GOT3 (cell line): Measurements from ENCODE around the gene A2M.

Experiments used
- DNase-seq: peaks from one replicate; lab custom pipeline; 2025; ENCODE audit warnings: mixed read lengths; lab: John Stamatoyannopoulos, UW

A2M gene

GRCh38 chr12:9072481-9073038 lies 43.2 kb downstream of the A2M start:
- DNase-seq: no peak

GRCh38 chr12:9071969-9072368 lies 43.8 kb downstream of the A2M start:
- DNase-seq: no peak

DNA sequence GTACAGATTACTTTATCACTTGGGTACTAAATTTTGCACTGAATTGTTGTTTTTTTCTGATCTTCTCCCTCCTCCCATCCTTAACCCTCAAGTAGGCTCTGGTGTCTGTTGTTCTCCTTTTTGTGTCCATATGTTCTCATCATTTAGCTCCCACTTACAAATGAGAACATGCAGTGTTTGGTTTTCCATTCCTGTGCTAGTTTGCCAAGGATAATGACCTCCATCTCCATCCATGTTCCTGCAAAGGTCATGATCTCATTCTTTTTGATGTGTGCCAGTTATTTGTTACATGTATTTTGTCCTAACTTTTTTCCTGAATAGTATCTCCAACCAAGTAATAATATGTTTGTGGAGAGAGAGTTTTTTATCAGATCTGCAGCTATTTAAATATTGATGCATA lies 44.2 kb downstream of the A2M start:
- DNase-seq: no peak

GRCh38 chr12:9070351-9070750 lies 45.4 kb downstream of the A2M start:
- DNase-seq: no peak

GRCh38 chr12:9068600-9068999 lies 47.1 kb downstream of the A2M start:
- DNase-seq: no peak

DNA sequence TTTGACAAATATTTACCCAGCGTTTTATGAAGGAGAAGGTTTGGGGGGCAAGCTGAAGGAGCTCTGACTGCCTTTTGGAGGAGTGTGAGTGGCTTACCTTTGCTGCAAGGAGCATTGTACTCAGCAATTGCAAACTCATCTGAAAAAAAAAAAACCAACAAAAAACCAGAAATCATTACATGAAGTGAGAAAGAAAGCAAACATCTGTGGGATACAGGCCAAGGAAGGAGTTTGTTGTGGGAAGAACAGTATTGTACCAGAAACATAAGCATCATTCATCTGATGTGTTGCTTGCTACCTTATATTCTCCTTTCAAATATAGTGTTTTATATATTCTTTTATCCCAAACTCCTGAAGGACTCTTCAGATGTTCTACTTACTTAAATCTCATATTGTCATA lies 47.6 kb downstream of the A2M start:
- no peak for DNase-seq

DNA sequence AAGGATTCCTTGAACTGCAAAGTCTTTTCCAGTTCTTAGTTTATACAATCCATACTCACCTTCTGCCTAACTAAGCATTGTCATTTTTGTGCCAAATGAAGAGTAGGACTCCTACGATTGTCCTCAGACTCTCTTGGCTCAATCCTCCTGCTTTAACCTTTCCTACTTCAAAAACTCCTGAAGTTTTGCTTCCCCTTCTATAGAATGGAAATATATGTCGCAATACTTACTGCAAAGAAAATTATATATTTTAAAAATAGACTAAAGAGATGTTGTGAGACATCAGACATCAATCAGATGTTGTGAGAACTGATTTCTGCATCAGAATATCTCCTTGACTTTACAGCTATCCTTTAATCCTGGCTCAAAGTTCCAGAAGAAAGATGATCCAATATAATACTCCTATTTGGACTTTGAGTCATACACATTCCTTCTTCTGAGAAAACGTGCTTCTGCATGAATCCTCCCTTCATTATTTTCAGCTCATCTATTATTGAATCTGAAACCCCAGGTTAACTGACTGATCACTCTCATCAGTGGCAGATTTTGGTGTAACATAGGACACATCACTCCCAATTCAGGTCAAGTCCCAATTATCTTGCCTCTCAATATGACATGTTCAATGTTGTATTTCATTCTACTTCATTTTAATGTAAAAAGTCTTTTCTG lies 48.8 kb downstream of the A2M start:
- no peak for DNase-seq

DNA sequence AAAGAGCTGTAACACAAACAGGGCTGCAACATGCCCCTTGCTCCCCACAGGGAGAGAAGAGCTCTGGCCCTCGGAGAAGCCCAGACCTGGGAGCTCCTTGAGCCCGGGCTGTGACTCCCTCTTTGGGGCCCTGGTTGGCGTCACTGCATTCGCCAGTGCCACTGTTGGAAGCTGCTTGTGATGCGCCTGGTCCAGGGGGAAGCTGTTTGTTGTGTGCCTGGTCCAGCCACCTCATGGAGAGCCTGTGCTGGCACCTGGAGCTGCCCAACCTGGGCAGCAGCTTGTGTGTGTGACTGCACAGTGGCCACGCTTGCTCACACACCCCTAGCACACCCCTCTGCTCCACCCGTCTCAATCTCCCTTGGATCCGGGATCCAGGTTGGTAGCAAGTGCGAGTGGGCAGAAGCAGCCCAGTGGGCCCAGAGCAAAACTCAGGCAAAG lies 49.5 kb downstream of the A2M start:
- DNase-seq: no peak

GRCh38 chr12:9065607-9065856 lies 50.2 kb downstream of the A2M start:
- no peak for DNase-seq

- no peak for DNase-seq
Observed at GRCh38 chr12:9064815-9065606, 50.7 kb downstream of the A2M start.

DNA sequence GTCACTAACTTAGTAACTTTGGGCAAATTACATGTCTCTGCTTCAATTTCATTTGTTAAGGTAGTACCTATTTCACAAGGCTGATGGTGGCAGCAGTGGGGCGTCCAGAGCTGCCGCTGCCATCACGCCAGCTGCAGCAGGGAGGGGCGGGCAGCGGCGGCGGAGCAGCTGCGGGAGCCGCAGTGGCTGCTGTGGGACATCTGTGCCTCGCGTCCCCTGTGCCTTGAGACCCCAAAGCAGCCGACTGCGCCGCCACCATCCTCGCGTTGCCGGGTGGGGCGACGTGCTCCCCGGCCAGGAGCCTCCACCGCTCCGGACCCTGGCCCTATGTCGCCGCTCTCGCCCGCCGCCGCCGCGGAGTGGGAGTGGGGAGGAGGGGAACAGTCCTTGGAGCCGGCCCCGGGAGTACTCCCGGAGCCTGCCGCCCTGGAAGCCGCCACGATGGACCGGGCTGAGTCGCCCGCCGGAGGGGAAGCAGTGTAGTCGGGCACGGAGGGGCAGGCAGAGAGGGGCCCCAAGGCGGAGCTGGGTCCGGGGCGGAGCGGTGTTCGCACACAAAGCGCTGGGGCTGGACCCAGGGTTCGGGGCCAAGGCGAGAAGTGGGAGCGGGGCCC lies 51.4 kb downstream of the A2M start:
- DNase-seq: no peak

GRCh38 chr12:9052610-9053009 lies 63.1 kb downstream of the A2M start:
- no peak for DNase-seq

DNA sequence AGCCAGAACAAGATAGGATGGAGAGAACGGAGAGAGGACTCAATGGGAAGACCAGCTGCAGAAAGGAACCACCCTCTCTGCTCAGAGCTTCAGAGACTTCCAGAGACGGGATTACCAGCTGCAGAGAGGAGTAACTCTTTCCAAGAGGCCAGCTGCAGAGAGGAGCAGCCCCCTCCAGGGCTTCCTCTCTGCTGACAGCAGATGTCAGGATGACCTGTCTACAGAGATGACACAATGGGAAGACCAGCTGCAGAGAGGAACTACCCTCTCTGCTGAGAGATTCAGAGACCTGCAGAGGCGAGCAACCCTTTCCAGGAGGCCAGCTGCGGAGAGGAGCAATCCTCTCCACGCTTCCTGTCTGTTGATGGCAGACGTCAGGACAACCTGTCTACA lies 64.6 kb downstream of the A2M start:
- no peak for DNase-seq

DNA sequence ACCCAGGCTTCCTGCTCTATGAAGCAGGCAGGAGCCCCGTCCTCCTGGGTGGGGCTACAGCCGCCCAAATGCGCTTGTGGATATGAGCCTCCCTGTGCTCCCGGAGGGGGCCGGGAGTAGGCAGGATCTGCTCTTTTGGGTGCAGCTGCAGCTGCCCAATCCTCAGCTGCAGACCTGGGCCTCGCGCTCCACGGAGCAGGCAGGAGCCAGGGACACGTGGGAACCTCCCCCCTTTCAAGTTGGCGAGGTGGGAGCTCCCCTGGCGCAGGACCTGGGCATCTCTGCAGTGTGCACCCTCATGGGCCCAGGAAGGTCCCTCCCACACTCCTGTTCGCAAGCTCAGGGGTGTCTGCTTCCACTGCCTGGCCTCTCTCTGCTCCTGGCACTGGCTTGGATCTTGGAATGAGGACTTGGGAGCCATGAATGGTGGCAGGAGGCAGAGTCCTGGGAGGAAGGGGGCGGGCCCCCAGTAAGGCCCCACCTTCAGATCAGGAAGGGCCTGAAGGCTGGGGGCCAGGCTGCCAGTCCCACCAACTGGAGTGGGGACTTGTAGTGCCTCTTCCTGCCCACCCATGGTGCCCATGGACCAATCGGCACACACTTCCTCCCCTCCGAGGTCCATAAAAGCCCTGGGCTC lies 65.1 kb downstream of the A2M start:
- no peak for DNase-seq

DNA sequence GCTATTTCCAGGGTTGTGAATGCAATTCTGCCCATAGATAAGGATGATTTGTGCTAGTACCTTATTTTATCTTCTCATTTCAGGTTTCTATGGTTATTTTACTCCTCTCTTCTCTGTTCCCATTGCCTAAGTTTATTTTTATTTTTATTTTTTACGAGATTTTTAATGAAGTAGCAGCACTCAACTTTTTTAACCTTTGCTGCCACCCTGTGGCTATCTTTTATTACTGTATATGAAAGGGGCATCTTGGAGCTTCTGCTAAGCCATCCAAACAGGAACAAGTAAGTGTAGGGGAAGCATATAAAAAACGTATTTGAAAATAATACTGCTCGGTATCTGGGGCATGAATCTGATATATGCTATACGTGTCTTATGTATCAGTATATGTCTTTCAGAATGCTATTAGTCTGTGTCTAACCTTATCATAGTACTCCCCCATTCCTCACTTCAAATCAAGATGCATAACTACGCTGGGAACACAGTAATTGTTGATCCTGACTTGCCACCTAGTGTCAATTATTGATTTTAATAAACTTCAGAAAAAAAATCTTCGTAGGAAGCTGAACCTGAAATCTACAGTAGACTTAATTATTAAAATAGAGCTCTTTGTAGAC lies 66.1 kb downstream of the A2M start:
- no peak for DNase-seq

- DNase-seq: no peak
Observed at GRCh38 chr12:9048930-9049329, 66.8 kb downstream of the A2M start.

DNA sequence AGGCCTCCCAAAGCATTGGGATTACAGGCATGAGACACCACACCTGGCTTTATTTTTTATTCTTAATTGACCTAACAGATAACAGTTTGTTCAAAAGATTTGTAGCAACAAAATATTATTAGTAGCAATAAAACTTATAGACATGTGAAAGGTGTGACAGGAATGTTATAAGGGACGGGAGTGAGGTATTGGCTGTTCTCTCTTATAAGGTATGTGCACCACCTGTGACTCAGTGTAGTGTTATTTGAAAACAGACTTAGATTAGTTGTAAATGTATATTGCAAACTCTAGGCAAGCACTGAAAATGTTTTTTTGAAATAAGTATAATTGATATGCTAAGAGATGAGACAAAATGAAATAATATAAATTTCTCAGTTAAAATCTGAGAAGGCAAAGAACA lies 68.6 kb downstream of the A2M start:
- no peak for DNase-seq

- DNase-seq: no peak
Observed at GRCh38 chr12:9043766-9044165, 72.0 kb downstream of the A2M start.

GRCh38 chr12:9041321-9041720 lies 74.4 kb downstream of the A2M start:
- no peak for DNase-seq

DNA sequence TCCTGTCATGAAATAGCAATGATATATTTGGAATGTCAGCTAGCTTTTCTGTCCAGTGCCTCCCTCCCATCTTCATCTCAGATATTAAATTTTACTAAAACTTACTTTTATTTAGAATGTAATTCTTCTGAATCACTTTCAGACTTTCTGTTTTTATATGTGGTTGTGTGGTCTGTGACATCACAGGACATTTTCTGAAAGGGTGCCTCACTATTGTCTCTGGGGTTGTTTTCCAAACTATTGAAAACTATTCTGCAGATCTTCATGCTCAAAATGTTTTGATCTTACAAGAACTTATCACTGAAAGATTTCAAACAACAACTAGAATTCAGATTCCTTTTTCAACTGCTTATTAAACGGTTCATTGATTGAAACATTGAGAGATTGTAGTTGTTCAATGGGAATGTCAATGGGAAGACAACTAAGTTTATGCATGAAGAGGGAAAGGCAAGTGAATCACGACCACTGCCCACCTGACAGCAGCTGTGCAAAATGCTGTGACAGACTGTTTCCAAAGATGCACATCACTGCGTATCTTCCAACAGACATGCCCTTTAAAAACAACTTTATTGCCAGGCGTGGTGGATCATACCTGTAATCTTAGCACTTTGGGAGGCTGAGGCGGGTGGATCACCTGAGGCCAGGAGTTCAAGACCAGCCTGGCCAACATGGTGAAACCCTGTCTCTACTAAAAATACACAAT lies 75.1 kb downstream of the A2M start:
- DNase-seq: no peak

DNA sequence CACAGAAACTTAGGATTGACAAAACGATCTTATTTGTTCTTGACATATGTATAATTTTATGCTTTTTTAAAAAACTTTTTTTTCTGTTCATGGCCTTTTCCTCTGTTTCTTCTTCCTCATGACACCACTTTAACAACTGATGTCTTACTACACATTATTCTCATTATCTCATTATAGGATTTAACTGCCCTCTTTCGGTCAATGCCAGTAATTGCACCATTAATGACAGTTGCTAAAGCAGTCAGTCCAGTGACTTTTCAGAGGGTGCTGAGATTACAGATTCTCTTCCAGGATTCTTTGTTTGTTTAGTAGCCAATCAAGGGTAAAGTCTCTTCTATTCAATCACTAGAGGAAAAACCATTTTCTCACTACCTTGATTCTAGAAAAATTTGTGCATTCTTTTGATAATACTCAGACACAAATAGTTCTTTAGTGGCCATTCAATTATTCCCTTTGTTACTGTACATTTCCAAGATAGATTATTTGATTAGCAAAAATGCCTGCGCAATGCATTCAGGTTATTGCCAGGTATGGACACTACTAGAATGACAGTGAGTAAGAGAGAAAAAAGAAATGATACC lies 76.2 kb downstream of the A2M start:
- DNase-seq: no peak
